ENCODE results near the gene TOPAZ1.
"Not testable (repeated sequence)": the region's sequence is repeated elsewhere in the genome, so short reads cannot be mapped to it uniquely, and the experiment has no call there.

Gene TOPAZ1

DNA sequence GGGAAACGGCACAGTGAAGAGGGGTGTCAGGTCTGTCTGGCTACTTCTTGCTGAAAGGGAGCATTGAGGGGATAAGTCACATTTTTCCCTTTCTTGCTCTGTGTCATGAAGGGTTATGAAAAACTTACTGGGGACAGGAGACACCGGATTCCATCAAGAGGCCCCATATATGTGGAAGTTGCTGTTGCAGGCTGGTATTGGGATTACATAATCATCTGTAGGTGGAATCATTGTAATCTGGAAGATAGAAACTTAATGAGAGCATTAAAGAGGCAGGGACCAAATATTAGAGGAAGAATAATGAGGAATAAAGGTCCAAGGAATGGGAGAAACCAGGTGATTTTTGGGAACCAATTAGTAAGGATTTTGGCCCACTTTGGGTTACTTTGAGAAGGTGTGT lies 92.6 kb downstream of the TOPAZ1 start:
- DNase-seq (ENCODE audit: low spot score) = no peak

DNA sequence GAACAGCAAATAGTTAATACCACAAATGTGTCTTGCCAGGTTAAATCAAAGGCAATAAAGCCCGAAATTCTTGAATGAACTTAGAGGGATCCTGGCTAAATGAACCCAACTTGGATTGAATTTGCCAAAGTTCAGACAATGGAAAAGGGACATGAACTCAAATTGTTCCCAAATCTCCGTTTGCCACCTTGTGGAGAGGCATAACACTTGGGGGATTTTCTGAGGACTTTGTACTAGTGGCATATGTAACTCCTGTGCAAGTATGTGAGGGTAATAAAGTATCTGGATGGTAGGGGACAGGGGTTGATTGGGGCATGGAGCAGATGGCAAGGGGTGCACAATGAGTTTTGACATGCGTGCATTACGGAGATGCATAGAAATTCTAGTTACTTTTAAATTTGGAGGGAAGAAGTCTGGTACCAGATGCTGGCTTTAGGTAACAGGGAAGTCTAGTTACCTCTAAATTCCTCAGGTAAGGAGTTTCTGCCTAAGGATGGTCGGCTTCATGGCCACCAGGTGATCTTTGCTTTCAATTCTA lies 95.6 kb downstream of the TOPAZ1 start:
- DNase-seq (ENCODE audit: low spot score) = no peak

DNA sequence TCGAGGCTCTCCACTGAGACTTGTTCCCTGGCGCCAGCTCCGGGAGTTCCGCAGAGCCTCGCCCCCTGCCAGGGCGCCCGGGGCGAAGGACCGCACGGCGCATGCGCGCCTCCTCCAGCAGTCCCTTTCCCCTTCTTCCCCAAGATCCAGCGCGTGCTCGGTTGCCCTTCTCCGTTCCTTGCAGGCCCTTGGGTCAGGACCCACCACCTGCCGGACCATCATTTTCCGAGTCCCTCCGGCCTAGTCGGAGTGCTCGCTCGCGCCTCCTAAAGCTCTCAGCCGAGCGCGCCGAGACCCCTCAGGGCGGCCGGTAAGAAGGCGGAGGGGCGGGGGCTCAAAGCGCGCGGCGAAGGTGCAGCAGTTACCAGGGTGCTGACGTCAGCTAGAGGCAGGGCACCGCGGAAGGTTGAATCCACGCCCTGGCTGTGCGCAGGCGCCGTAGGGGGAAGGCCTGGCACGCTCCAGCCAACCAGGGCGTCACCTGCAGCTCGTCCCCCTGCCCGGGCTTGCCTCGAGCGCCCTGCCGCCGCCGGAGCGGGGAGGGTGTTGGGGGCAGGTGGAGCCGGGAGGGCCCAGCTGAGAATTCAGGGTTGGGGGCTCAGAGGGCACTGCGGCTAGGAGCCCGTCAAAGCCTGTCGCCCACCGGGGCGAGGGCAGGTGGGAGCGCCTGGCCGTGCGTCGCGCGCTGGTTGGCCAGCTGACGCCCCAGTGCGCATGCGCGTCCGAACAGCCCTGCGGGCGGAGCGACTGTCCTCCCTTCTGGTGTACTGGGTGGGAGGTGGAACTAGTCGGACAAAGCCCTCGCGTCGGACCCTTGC lies 96.5 kb downstream of the TOPAZ1 start, which contains the start of gene TCAIM:
TSS of gene TCAIM (plus strand) at position 757 of the 818 bp plus-strand sequence. CDS start 16,017 bp downstream, outside the sequence.
- DNase-seq (ENCODE audit: low spot score) = peak; percentile 99

DNA sequence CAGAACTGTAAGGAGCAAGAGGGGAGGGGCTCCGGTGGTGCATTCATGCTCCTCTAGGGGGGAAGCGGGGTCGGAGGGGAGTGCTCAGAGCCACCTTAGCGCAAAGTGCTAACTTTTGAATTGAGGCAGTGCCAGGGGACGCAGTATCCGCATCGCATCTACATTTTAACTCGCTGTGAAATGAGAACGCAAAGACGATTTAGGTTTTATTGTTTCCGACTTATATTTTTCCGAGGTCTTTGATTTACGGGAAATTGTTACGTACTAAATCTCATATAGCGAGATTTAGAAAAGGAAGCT lies 97.1 kb downstream of the TOPAZ1 start:
- DNase-seq (ENCODE audit: low spot score) = no peak

DNA sequence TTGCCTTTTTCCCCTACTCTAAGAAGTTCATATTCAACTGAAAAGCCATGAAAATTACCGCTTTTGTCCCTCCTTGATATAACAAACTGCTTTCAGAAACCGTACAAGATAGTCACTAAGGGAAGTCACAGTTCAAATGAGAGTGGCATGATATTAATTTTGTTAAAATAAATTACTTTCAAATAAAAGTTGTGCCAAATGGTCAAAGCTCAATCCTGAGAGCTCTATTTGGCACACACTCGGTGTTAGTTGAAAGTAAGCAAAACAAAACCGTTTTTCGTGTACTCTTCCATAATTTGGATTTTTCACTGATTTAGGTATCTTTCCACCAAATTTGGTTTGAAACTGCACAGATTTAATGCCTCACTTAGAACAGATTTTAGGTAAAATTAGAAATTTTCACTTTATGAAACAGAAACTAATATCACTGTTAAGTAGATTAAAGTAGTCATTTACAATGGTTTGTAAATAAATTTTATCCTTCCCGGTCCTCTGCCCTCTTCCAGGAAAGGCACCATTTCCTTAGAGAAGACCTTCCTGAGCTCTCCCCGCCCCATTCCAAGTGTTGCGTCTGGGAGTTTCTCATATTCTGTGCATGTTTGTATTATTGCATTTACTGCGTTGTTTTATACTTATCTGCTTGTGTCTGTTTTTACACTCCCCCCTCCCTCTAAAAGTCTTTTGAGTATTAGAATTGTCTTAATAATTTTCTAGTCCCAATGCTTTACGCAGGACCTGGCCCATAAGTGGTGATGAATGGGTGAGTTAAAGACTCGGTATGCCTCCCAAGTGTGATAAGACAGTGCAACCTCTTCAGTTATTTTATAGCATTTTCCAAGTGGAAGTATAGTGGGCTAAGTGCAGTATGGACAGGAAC lies 97.7 kb downstream of the TOPAZ1 start:
- DNase-seq (ENCODE audit: low spot score) = no peak

DNA sequence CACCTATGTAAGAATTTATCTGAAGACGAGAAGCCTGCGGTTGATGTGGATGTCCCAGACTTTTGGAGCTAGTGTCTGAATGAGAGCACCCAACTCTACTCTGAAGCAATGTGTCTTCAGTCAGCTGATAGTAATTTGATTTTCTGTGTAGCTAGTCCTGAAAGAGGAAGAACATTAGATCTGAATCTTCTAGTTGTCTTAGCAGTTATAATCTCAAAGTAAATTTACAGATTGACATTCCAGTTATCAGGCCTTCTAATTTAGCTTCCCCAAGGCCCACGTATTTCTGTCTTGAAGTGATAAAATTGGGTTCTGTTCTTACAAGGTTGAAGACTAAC lies 98.3 kb downstream of the TOPAZ1 start:
- no peak for DNase-seq (ENCODE audit: low spot score)

DNA sequence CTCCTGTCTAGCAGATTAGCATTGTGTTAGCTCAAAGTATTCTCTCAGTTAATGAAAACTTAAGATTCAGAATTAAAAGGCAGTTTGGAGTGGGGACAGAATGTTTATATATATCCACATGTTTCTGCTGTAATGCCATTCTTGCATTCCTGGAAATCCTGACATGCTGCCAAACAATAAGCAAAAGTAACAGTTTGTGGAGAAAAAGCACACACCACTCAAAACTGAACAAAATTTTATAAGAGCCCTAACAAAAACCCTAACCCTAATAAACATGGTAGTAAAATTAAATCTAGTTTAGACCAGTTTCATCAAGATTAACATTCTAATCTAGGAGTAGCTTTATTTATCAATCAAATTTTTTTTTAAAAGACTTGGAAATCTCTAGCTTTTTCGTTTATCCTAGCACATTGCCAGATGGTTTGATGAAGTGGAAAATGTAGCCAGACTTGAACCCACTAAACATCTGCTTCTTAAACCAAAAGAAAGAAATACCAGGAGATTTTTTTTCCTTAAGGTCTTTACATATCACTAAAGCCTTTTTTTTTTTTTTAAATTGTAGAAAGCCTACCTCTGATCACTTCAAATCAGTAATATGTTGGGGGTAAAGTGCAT lies 100.6 kb downstream of the TOPAZ1 start:
- no peak for DNase-seq (ENCODE audit: low spot score)

DNA sequence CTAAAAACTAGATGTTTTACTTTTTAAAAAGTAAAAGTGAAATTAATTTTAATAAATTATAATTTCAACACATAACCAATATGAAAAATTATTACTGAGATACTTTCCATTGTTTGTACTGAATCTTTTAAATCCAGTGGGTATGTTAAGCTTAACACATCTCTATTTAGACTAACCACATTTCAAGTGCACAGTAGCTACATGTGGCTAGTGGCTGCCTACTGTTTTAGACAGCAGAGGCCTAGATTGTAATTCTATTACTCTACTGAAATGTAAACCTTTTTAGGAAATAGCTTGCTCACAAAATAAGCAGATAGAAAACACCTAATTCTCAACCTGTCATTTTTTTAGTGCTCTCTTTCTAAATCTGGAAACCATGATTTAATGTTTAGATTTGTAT lies 101.7 kb downstream of the TOPAZ1 start:
- DNase-seq (ENCODE audit: low spot score) = no peak

DNA sequence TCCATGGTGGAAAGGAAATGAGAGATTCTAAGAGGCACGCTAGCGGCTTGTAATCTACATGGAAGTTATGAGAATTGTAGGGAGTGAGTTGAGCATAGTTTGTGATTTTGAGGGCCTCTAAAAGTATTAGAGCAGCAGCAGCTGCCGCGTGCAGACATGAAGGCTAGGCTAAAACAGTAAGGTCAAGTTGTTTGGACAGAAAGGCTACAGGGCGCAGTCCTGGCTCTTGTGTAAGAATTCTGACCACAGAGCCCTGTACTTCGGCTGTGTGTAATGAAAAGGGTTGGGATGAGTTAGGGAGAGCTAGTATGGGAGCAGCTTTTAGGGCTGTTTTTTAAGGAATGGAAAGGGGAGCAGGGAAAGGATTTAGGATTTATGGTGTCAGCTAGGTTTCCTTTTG lies 104.9 kb downstream of the TOPAZ1 start:
- not testable (repeated sequence) for DNase-seq (ENCODE audit: low spot score)

DNA sequence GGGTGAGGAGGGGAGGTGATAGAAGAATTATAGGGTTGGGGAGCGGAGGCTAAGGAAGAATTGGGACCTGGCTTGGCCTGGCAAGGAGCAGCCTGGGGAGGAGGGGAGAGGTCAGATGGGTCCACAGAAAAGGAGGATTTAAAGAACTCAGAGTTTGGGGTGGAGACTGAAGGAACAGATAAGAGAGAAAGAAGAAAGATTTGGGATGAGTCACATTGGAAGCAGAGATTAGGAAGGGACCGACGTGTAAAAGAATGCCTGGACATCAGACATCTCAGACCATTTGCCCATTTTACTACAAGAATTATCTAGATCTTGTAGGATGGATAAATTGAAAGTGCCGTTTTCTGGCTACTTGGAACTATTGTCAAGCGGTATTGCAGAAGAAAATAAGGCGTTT lies 107.3 kb downstream of the TOPAZ1 start:
- DNase-seq (ENCODE audit: low spot score) = no peak

DNA sequence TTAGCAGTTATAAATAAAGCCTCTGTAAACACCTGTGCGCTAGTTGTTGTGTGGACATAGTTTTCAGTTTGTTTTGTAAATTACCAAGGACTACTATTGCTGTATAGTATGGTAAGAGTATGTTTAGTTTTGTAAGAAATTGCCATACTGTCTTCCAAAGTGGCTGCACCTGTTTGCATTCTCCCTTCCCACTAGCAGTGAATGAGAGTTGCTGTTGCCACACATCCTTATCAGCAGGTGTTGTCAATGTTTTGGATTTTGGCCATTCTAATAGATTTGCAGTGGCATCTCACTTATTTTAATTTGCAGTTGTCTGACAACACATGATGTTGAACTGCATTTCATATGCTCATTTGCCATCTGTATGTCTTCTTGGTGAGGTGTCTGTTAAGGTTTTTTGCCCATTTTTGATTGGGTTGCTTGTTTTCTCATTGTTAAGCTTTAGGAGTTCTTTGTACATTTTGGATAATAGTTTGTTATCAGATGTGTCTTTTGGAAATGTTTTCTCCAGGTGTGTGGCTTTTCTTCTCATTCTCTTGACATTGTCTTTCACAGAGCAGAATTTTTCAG lies 111.8 kb downstream of the TOPAZ1 start:
- DNase-seq (ENCODE audit: low spot score) = no peak

DNA sequence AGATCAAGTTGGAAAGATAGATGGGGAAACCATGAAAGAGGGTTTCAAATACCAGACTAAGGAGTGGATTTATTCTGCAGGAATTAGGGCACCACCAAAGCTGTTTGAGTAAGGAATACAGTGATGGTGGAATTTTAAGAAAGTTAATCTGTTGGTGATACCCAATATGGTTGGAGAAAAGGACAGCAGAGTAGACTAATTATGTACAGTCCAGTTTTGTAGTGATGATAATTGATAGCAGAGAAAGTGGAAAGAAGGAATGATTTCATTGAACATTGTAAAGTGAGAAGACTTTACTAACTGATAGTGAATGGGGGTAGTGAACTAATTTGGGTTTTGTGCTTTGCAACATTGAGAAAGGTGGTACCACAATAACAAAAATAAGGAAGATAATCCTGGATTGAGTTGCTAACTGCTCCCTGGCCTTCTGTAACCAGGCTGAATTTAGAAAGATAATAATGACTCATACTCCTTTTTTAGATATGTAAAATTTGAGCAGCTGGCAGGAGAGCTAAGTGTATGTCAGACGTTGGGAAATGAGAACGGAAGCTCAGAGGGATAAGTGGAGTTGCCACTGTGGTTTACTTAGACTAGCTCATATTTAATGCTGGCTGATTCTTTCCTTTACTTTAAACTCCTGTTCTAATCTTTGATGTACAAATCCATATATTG lies 113.8 kb downstream of the TOPAZ1 start:
- no peak for DNase-seq (ENCODE audit: low spot score)

DNA sequence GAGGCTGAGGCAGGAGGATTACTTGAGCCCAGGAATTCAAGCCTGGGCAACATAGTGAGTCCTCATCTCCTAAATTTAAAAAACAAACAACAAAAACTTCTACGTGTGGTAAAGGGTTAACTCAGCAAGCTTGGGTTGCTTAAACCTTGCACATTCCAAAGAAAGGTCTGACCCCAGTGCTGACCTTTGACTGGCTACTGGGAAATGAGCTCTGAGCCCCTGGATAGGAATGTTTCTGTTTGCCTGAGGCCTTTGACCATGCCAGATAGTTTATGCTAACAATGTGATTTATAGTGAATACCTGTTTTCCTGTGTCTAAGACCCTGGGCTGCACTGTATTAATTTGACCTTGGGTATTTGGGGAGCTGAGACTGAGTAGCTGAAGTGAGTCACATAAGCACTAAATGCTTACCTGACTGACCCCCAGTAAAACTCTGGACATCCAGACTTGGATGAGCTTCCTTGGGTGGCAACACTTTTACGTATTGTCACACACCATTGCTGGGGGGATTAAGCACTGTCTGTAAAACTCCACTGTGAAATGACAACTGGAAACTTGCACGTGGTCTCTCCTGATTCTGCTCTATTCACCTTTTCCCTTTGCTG lies 117.6 kb downstream of the TOPAZ1 start:
- no peak for DNase-seq (ENCODE audit: low spot score)

DNA sequence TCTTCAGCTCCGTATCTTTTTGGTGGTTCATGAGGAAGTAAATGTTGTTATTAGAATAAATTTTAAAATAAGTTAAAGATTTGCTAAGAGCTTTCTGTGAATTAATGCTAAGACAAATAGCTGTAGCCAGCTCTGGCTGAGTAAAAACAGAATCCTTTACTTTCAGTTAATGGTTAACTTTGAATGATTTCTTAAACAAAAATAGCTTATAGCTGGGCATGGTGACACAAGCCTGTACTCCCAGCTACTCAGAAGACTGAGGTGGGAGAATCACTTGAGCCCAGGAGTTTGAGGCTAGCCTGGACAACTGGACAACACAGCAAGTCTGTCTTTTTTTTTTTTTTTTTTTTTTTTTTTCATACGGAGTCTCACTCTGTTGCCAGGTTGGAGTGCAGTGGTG lies 121.9 kb downstream of the TOPAZ1 start:
- DNase-seq (ENCODE audit: low spot score) = no peak

DNA sequence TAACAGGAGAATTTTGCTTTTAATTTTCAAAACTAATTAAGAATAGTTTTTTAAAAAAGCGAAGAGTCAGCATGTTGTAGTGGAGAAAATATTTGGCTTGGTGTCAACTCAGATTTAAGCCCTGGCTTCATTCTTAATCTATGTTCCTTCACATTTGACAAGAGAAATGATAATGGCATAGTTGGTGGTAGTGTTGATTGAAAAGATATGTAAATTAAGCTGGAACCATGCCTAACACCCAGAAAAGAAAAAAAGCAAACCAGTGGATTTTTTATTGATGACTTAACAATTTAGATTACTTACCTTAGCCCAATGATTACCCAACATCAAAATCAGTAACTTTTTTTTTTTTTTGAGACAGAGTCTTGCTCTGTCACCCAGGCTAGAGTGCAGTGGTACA lies 124.3 kb downstream of the TOPAZ1 start:
- DNase-seq (ENCODE audit: low spot score) = no peak

DNA sequence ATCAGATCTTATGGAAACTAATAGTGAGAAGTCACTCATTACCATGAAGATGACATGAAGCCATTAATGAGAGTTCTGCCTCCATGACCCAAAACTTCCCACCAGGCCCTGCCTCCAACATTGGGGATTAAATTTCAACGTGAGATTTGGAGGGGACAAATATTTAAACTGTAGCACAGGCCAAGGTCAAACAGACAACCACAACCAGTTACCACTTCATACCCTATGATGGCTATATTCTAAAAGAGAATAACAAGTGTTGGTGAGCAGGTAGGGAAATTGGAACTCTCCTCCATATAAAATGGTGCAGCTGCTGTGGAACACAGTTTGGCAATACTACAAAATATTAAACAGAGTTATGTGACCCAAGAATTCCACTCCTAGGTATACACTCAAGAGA lies 133.8 kb downstream of the TOPAZ1 start:
- DNase-seq (ENCODE audit: low spot score) = no peak
